HG03280 (cell line): ENCODE results near the gene EPRS1.
"Not testable (repeated sequence)": the region's sequence is repeated elsewhere in the genome, so short reads cannot be mapped to it uniquely, and the experiment has no call there.

ENCODE experiments used
- ATAC-seq: cut with Tn5 transposase; IDR thresholded peaks from one replicate; pipeline ENCODE4 v1.9.1; 2021; ENCODE audit warnings: mild to moderate bottlenecking, moderate library complexity; ENCODE audit not compliant: unreplicated experiment

The EPRS1 gene

GRCh38 chr1:220040028-220040596, 6.2 kb downstream of the EPRS1 start:
- ATAC-seq, result no peak

- no peak for ATAC-seq
These were observed 7.7 kb downstream of the EPRS1 start for GRCh38 chr1:220038640-220039039.

- ATAC-seq, result not testable (repeated sequence)
These were observed 8.5 kb downstream of the EPRS1 start for GRCh38 chr1:220037810-220038209.

- ATAC-seq, result no peak
These were observed 13.4 kb downstream of the EPRS1 start for GRCh38 chr1:220032911-220033310.

- no peak for ATAC-seq
These were observed 15.0 kb downstream of the EPRS1 start for GRCh38 chr1:220031287-220031686.

- ATAC-seq, result no peak
These were observed 17.9 kb downstream of the EPRS1 start for GRCh38 chr1:220028346-220028895.

GRCh38 chr1:220019071-220019470, 27.2 kb downstream of the EPRS1 start:
- ATAC-seq, result no peak

GRCh38 chr1:220013497-220013896, 32.8 kb downstream of the EPRS1 start:
- no peak for ATAC-seq

- ATAC-seq, result no peak
These were observed 34.0 kb downstream of the EPRS1 start for GRCh38 chr1:220012259-220012658.

GRCh38 chr1:220011620-220012019, 34.7 kb downstream of the EPRS1 start:
- no peak for ATAC-seq

- no peak for ATAC-seq
These were observed 38.9 kb downstream of the EPRS1 start for GRCh38 chr1:220007438-220007837.

GRCh38 chr1:220005489-220005888, 40.8 kb downstream of the EPRS1 start:
- ATAC-seq, result no peak

GRCh38 chr1:220003610-220004299, 42.5 kb downstream of the EPRS1 start:
- ATAC-seq, result no peak

- no peak for ATAC-seq
These were observed 43.3 kb downstream of the EPRS1 start for GRCh38 chr1:220003015-220003414.

GRCh38 chr1:220001095-220001501, 45.2 kb downstream of the EPRS1 start:
- no peak for ATAC-seq

GRCh38 chr1:219999821-220000220, 46.5 kb downstream of the EPRS1 start:
- ATAC-seq, result no peak
